Tibial artery (tissue), 4 donors: ENCODE measurements around the gene CMTM3.

ENCODE experiments used
- DNase-seq, 2 donors: peaks; one replicate each; pipeline ENCODE4 v3.0.0-alpha.2; 2019
- H3K27ac ChIP-seq, 2 donors: fragments of 200-600 bp; sonication (generic) in 1 of 2; 1 replicate in 1 of 2; 2 replicates in 1 of 2; pipeline ENCODE4 v1.5.1; 2018 to 2019; ENCODE audit warnings: mild to moderate bottlenecking in 1 of 2
- H3K27me3 ChIP-seq, 2 donors: fragments of 200-600 bp; sonication (generic) in 1 of 2; one replicate each; pipeline versions ENCODE4 v1.5.1 to v1.6.0; 2016 to 2019
- H3K36me3 ChIP-seq, 3 donors: fragments of 200-600 bp; sonication (generic) in 2 of 3; one replicate each; pipeline ENCODE4 v1.5.1; 2016 to 2019; ENCODE audit warnings: mild to moderate bottlenecking in 2 of 3
- H3K4me1 ChIP-seq, 4 donors: fragments of 200-600 bp; sonication (generic) in 2 of 4; 1 replicate in 3 of 4; 2 replicates in 1 of 4; pipeline ENCODE4 v1.5.1; 2016 to 2019
- H3K4me3 ChIP-seq, 2 donors: fragments of 200-600 bp; sonication (generic) in 1 of 2; 1 replicate in 1 of 2; 2 replicates in 1 of 2; pipeline ENCODE4 v1.5.1; 2018 to 2019; ENCODE audit warnings: mild to moderate bottlenecking in 2 of 2
- H3K9me3 ChIP-seq, 3 donors: fragments of 200-600 bp; sonication (generic) in 1 of 3; one replicate each; pipeline ENCODE4 v1.5.1; 2016 to 2019
- intact Hi-C: fragments of 100-400 bp; cut with DNase I; formaldehyde crosslinking; loops from one replicate; pipeline ENCODE4 v1.15.0; 2023; ENCODE audit warnings: low total_unique reads
- TF ChIP-seq, protein P1 (sequence below), 2 experiments: fragments of 200-600 bp in 1 of 2; fragments of 450-650 bp in 1 of 2; IDR thresholded peaks; one replicate each; pipeline ENCODE4 v1.5.1; 2017 to 2019; ENCODE audit warnings: antibody characterized with exemption in 2 of 2, mild to moderate bottlenecking in 1 of 2, moderate library complexity in 1 of 2

The CMTM3 gene

DNA sequence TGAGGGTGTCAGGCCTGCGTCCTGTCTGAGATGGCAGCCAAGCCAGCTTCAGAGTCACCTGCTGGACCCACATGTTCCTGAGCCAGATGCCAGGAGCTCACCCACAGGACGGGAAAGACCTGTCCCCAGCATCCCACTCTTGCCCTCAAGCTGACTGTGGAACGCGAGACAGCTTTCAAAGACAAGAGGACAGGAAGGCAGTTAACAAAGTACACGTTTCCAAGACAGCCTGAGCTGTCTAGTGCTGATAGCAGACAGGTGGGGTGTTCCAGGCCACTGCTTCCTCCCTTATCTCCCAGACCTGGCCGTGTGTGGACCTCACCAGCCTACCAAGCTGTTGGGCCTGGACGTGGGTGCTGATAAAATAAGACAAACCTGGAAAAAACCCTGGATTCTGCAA is 13.2 kb downstream of the CMTM3 start:
- Histone ChIP-seq H3K9me3 (no peaks in the 10 kb centered on the region), H3K4me1 (peaks cover 0 to 18% (median 11%) of the 10 kb centered on the region in 4 donors), H3K4me3 (no peak overlapping the region), H3K27me3 (no peaks in the 10 kb centered on the region), H3K27ac (peak overlapping the region in 1 of 2 donors; percentile 41), H3K36me3 (peaks cover 0 to 44% (median 18%) of the 10 kb centered on the region in 3 donors)
- TF ChIP-seq, protein P1, sequence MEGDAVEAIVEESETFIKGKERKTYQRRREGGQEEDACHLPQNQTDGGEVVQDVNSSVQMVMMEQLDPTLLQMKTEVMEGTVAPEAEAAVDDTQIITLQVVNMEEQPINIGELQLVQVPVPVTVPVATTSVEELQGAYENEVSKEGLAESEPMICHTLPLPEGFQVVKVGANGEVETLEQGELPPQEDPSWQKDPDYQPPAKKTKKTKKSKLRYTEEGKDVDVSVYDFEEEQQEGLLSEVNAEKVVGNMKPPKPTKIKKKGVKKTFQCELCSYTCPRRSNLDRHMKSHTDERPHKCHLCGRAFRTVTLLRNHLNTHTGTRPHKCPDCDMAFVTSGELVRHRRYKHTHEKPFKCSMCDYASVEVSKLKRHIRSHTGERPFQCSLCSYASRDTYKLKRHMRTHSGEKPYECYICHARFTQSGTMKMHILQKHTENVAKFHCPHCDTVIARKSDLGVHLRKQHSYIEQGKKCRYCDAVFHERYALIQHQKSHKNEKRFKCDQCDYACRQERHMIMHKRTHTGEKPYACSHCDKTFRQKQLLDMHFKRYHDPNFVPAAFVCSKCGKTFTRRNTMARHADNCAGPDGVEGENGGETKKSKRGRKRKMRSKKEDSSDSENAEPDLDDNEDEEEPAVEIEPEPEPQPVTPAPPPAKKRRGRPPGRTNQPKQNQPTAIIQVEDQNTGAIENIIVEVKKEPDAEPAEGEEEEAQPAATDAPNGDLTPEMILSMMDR (IDR thresholded peaks at IDR 0.05): no peak
- intact Hi-C loops: loop anchor here (10.0 kb wide), 1 partner anchor 207 kb away; no protein-coding TSS in a partner anchor
- DNase-seq: peak in 1 of 2 donors; percentile 35

DNA sequence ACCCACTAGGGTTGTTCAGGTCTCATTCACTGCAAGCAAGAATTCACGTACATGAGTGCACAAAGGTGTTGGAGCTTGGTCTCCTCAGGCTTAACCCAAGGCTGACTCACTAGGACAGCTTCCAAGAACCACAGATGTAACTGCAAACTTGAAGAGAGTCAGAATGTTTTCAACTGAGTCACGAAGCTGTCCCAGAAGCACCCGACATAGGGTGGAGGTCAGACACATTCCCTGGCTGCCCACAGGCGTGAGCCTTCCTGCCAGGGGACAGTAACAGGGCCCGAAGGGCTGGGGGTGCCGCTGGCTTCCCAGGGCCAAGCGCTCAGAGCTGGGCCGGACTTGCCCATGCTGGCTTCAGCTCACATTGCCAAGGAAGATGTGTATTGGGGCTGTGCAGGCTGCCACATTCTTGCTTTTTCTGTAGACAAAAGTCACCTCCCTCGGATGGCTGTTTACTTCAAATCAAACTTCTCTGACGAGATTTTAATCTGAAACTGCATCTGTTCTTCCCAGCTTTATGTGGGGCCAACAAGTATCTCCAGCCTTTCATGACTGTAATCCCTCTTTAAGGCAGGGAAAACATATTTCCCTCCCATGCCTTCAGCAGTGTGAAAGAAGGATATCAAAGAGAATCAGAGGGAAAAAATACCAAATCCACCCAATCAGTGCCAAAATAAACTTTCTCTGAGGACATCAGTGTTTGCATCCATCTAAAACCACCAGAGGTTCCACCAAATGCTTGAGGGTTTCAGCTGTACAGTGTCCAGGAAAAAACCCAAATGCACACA is 14.3 kb downstream of the CMTM3 start:
- TF ChIP-seq, protein P1 (IDR thresholded peaks at IDR 0.05): no peak
- Histone ChIP-seq H3K27me3 (no peaks in the 10 kb centered on the region), H3K27ac (peak overlapping the region; percentile 24 to 41), H3K9me3 (no peaks in the 10 kb centered on the region), H3K4me3 (no peak overlapping the region), H3K4me1 (peaks cover 0 to 18% (median 11%) of the 10 kb centered on the region in 4 donors), H3K36me3 (peaks cover 0 to 39% (median 9%) of the 10 kb centered on the region in 3 donors)
- peak in 1 of 2 donors; percentile 79 for DNase-seq
- intact Hi-C loops: loop anchor here (10.0 kb wide), 1 partner anchor 206 kb away; no protein-coding TSS in a partner anchor

DNA sequence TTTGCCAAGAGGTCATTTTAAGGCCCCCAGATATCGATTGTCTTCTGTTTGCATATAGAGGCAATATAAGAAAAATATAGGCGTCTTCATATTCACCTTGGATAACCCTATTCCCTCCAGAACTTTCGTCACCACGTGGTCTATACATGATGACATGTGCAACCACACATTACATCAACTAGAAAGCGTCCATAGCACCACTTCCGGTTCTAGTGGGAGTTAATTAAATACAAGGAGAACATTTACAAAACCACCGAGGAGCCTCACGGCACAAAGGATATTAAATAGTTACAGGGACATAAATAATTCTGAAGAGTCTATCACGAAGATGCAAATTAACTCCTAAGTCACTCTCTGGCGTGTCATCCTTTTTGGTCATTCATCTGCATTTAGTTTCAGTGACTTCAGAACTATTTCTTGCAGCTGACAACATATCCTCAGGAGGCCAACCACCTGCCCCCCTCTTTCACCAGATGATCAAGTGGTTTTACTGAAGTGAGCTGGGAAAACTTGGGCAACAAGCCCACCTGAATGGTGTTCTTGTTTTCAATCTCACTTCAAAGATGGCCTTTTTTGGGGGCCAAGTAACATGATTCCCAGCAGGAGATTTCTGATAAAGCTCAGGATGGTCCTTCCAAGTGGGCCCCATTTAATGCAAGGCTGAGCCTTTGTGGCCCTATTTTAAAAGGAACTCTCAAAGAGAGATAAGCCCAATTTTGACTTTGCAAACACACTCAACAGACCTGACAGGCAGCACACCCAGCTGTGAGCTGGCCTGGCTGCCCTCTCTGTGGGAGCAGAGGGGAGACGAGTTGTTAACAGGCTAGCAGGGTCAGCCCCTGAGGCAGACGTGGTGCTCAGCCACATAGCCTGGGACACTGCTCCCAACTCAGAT is 15.3 kb downstream of the CMTM3 start:
- peaks cover 0 to 29% (median 9%) of the 10 kb centered on the region in 3 donors for H3K36me3 ChIP-seq
- peaks cover 0 to 18% (median 11%) of the 10 kb centered on the region in 4 donors for H3K4me1 ChIP-seq
- TF ChIP-seq, protein P1 (IDR thresholded peaks at IDR 0.05): no peak
- no peaks in the 10 kb centered on the region for H3K9me3 ChIP-seq
- no peaks in the 10 kb centered on the region for H3K27me3 ChIP-seq
- H3K4me3 ChIP-seq: no peak overlapping the region
- intact Hi-C loops: loop anchor here (10.0 kb wide), 1 partner anchor 205 kb away; no protein-coding TSS in a partner anchor
- DNase-seq: peak in 1 of 2 donors; percentile 3
- H3K27ac ChIP-seq: no peak overlapping the region

DNA sequence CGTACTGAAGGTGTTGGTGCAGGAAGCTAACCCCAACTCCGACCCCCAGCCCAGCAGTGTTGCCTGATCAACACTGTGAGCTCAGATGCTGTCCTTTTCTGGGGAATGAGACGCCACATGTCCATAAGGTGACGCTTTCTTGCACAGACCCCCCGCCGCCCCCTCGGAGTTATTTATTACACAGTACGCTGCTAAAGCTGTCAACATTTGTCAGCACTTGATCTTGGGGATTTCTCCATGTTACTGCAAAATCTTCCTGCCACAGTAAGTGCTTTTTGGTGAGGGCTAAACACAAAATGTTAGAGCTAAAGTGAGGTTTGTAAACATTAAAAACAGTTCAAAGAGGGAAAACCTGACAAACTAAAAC is 15.9 kb downstream of the CMTM3 start:
- H3K36me3 ChIP-seq: peaks cover 0 to 27% (median 9%) of the 10 kb centered on the region in 3 donors

DNA sequence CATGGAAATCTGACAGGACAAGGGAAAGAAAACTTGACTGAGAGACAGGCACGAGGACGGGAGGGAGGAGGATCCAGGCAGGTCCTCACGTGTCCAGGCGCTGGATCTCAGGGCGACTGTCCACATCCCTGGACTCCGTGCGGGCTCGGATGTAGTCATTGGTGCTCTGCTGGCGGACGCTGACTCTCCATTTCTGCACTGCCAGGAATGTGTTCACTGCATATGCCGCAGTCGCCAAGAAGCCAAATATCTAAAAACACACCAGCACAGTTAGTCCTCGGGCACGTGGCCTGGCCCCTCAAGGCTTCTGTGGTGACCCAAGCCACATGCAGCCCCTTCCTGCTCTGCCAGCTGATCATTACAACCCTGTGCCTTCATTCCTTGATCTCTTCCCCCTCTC is 17.5 kb downstream of the CMTM3 start:
- no peak overlapping the region for H3K4me3 ChIP-seq
- intact Hi-C loops: no loop called here
- H3K9me3 ChIP-seq: no peaks in the 10 kb centered on the region
- DNase-seq: no peak
- H3K27ac ChIP-seq: no peak overlapping the region
- peaks cover 0 to 23% (median 9%) of the 10 kb centered on the region in 3 donors for H3K36me3 ChIP-seq
- TF ChIP-seq, protein P1 (IDR thresholded peaks at IDR 0.05): no peak
- no peaks in the 10 kb centered on the region for H3K27me3 ChIP-seq
- H3K4me1 ChIP-seq: peaks cover 0 to 18% (median 11%) of the 10 kb centered on the region in 4 donors

More for the DNA sequence above, 15.9 kb downstream of the CMTM3 start:
- Histone ChIP-seq H3K27me3 (no peaks in the 10 kb centered on the region), H3K27ac (no peak overlapping the region), H3K9me3 (no peaks in the 10 kb centered on the region), H3K4me1 (peaks cover 0 to 18% (median 11%) of the 10 kb centered on the region in 4 donors), H3K4me3 (no peak overlapping the region)
- TF ChIP-seq, protein P1 (IDR thresholded peaks at IDR 0.05): no peak
- intact Hi-C loops: no loop called here
- DNase-seq: peak in 1 of 2 donors; percentile 40
